Prostate gland (tissue), 2 donors: ENCODE measurements around the gene TEX29.

ENCODE experiments used
- CTCF ChIP-seq, 4 experiments: fragments of 200-600 bp in 2 of 4; fragments of 450-650 bp in 2 of 4; sonication (generic) in 2 of 4; IDR thresholded peaks; 1 replicate in 3 of 4; 2 replicates in 1 of 4; pipeline ENCODE4 v1.5.1; 2016 to 2019; ENCODE audit warnings: antibody characterized with exemption in 4 of 4, mild to moderate bottlenecking in 2 of 4, moderate library complexity in 2 of 4
- POLR2A ChIP-seq: fragments of 450-650 bp; IDR thresholded peaks from one replicate; pipeline ENCODE4 v1.6.1; 2016; ENCODE audit warnings: antibody characterized with exemption, mild to moderate bottlenecking

DNA sequence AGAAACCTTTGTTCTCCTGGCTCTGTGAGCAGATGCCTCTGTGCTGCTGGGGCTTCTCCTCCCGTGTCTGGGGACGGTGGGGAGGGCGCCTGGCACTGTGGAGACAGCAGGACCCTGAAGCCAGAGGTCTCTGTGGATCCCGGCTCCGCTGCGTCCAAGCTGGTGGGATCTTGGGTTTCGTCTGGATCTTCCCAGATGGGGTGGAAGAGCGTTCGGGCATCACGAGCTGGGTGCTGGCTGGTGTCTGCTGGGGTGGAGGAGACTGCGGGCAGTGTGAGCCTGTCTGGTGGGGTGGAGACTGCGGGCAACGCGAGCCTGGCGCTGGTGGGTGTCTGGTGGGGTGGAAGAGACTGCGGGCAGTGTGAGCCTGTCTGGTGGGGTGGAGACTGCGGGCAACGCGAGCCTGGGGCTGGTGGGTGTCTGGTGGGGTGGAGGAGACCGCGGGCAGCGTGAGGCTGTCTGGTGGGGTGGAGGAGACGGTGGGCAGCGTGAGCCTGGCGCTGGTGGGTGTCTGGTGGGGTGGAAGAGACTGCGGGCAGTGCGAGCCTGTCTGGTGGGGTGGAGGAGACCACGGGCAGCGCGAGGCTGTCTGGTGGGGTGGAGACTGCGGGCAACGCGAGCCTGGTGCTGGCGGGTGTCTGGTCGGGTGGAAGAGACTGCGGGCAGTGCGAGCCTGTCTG, 5.6 kb downstream of the TEX29 start:
- TF ChIP-seq POLR2A = no peak
- no peak for TF ChIP-seq CTCF (IDR thresholded peaks at IDR 0.05)
